Myometrial cell (primary cell): Measurements from ENCODE around the gene CCT6A. TPM values are rescaled to one million over a fixed set of nuclear protein-coding genes. Genes with fewer than 3 reads are reported as not detected.

Experiments
- total RNA-seq: library from RNA; depleted of rRNA; stranded (reverse); fragments of >200 nt; gene quantifications from 2 replicates; pipeline ENCODE4 v1.2.3, GENCODE V29; 2015

Gene CCT6A, protein sequence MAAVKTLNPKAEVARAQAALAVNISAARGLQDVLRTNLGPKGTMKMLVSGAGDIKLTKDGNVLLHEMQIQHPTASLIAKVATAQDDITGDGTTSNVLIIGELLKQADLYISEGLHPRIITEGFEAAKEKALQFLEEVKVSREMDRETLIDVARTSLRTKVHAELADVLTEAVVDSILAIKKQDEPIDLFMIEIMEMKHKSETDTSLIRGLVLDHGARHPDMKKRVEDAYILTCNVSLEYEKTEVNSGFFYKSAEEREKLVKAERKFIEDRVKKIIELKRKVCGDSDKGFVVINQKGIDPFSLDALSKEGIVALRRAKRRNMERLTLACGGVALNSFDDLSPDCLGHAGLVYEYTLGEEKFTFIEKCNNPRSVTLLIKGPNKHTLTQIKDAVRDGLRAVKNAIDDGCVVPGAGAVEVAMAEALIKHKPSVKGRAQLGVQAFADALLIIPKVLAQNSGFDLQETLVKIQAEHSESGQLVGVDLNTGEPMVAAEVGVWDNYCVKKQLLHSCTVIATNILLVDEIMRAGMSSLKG
- total RNA-seq: 164 and 201 TPM in 2 replicates

DNA sequence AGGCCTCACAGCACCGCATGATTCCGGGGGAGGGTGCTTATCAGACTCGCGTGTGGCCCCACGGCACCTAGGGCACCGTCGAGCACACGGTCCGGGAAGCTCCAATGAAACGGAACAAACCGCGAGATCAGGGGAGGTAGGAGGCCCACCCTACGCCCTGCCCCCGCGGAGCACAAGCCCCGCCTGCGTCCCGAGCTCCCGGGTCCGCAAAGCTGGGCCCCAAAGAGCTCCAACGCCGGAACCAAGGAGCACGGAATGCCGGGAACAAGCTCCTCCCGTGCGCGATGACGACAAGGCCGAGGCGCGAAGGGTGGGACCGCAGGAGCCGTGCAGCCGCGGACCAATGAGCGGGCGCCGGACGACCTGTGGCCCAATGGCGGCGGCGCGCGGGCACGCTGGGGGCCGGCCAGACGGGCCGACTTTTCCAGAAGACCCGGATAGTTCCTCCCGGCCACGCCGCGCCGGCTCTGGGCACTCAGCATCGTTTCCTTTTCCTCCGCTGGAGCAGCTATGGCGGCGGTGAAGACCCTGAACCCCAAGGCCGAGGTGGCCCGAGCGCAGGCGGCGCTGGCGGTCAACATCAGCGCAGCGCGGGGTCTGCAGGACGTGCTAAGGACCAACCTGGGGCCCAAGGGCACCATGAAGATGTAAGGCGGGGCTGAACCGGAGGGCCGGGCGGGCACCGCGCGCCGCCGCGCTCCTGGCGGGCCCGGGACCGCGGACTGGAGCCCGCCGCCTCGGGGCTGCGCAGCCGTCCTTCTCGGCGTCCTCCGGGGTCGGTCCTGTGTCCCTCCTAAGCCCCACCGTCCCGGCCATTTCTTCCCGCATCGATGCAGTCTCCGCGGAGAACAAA, at the start of gene CCT6A, which contains the start of gene PSPH:
Gene CCT6A (plus strand): TSS at position 427 of the 853 bp plus-strand sequence. CDS start 84 bp downstream, at position 511.
Gene PSPH (minus strand): TSS at position 106 of the 853 bp plus-strand sequence. CDS start 30,232 bp downstream, outside the sequence.

DNA sequence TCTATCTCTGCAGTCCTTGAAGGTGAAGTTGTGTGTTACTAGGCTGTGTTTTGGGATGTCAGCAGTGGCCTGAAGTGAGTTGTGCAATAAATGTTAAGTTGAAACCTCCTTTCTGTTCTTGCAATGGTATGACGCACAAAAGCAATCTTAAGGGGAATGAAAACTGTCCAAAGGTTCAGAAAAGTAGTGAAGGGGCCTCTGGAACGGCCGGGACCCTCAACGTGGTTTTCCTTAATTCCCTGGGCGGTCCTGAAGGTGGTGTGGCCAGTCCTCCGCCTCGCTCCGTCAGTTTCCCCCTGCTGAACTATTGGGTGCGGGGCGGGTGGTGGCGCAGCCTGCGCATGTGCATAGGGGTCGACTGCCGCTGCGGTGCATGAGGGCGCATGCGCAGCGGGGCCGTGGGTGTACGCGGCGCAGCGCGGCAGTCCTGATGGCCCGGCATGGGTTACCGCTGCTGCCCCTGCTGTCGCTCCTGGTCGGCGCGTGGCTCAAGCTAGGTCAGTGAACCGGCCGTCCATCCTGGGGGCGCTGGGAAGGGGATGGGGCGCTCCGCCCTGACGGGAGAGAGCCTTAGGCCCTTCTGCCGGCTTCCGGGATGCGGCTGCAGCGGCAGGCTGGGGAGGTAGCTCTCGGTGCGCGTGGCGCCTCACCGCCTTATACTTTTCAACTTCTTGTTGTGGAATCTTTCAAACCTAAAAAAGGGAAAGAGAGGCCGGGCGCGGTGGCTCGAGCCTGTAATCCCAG, 12.5 kb downstream of the CCT6A start, which contains the start of gene SUMF2:
Gene SUMF2 (plus strand): TSS at position 405 of the 744 bp plus-strand sequence. CDS start 26 bp downstream, at position 431.

DNA sequence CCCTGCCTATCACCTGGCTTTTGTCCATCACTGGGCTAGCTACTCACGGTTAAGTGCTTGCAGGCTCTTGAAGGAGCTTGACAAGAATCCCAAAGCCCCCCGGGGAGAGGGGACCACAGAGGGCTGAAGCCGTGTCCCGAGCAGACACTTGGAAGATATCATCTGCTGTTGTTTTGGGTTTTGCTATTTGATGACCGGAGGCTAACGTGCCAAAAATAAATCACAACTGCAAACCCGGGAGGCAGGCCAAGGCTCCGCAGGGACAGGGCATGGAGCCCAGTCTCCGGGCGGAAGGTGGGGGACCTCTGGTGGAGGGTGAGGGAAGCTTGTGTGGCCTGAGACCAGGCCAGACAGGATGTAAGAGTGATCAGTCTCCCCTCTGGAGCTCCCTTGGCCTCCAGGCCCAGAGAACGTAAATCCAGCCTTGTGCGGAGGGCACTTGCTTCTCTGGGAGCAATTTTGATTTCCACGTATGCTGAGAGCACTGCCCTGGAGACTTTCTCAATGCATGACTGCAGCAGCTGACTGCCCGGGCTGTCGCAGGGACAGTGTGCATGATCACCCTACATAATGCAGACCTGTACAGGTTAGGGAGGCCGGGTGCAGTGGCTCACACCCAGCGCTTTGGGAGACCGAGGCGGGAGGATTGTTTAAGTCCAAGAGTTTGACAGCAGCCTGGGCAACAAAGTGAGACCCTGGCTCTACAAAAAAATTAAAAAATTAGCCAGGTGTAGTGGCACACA, 41.4 kb downstream of the CCT6A start, which contains the start of gene PHKG1:
Gene PHKG1 (minus strand): TSS at position 164 of the 743 bp plus-strand sequence. CDS start 4,011 bp downstream, outside the sequence.

DNA sequence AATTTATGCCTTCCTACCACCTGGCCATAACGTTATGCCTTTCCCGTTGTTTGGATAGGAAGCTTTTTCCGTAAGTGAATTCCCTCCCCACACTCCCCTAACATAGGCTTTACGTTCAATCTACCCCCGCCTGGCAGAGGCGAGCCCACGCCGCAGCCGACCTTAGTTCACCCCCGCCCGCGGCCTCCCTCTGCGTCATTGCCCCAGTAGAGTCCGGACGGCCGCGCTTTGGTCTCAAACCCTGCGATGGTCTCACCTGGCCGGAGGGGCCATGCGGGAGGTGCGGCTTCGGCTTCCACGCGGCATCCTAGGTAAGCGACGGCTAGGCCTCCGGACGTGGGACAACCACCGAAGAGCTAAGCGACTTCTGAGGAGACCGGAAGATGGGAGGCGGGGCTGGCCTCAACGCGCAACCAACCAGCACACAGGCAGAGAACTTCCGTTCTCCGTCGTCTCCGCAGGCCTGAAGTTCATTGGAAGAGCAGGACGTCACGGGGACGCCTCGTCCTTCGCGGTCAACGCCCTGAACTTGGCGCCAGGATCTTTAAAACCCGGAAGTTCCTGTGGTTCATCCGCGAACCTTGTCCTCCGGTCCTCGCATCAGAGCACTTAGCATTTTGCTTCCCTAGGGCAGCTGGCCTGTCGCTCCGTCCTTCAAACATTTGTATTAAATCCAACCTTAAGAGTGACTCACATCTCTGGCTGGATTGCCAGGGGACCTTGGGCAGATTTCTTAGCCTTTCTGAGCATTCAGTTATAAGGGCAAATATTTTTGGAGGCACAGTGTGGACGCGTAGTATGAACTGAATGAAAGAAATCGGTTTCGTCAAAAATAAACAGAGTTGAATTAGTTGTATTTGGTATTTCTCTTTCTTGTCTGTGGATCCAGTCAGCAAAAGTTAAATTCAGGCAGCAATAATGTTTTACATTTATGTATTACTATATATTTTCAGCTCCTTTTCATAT, 54.8 kb downstream of the CCT6A start, which contains the start of gene CHCHD2:
Gene CHCHD2 (minus strand): TSS at position 369 of the 966 bp plus-strand sequence. CDS start 63 bp downstream, at position 306.

Other genes starting within 250 kb of the CCT6A start
- gene SEPTIN14, start 189.0 kb upstream of the CCT6A start, total RNA-seq: not detected in 2 replicates
- 1.2 and 2.5 TPM in 2 replicates for gene ZNF713, start 164.3 kb upstream of the CCT6A start, total RNA-seq
- 7.5 and 11.9 TPM in 2 replicates for gene MRPS17, start 99.9 kb upstream of the CCT6A start, total RNA-seq
- 51.3 and 58.1 TPM in 2 replicates for gene NIPSNAP2, start 87.2 kb upstream of the CCT6A start, total RNA-seq
- 134 and 148 TPM in 2 replicates for gene PSPH, start 321 bp upstream of the CCT6A start, total RNA-seq
- 192 and 263 TPM in 2 replicates for gene SUMF2, start 12.5 kb downstream of the CCT6A start, total RNA-seq
- gene PHKG1, start 41.2 kb downstream of the CCT6A start, total RNA-seq: 0.29 TPM in 1 of 2 replicates, not detected in the other
- gene CHCHD2, start 54.7 kb downstream of the CCT6A start, total RNA-seq: 564 and 615 TPM in 2 replicates
- not detected in 2 replicates for gene NUPR2, start 64.7 kb downstream of the CCT6A start, total RNA-seq